ENCODE results near the gene TTBK2.

Gene TTBK2

DNA sequence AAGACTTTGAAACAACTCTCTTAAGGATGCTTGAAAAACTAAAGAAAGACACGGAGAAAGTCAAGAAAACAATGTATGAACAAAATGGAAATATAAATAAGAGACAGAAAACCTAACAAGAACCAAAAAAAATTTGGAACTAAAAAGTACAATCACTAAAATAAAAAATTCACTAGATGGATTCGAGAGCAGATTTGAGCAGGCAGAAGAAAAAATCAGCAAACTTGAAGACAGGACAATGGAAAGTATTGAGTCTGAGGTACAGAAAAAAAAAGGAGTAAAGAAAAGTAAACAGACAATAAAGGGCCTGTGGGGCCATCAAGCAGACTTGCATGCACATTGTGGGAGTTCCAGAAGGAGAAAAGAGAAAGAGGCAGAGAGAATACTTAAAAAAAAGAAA lies 170.3 kb downstream of the TTBK2 start:
- H3K4me3 ChIP-seq (replicated peaks; ENCODE audit: low read depth, low read length) = no peak overlapping the region
- DNase-seq (ENCODE audit: extremely low read depth, low read depth) = no peak
- no peak for TF ChIP-seq CTCF (IDR thresholded peaks at IDR 0.05; ENCODE audit: low read depth, low read length, missing control alignments)

DNA sequence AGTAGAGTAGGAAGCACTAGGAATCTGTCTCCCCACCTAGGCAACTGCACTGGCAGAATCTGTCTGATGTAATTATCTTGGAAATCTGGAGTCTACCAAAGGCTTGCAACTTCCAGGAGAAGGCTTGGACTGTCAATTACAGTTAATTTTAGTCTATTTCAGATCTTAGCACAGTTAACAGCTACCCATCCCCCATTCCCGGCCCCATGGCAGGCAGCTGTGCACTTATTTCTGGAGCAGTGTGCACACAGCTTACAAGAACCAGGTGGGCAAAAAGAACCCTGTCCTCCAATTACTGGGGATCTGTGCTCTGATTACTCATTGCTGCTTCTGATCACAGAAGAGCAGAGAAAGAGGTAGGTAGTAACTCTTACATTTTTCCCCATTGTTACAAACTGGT lies 171.3 kb downstream of the TTBK2 start:
- no peak for DNase-seq (ENCODE audit: extremely low read depth, low read depth)
- TF ChIP-seq CTCF (IDR thresholded peaks at IDR 0.05; ENCODE audit: low read depth, low read length, missing control alignments) = no peak
- H3K4me3 ChIP-seq (replicated peaks; ENCODE audit: low read depth, low read length) = no peak overlapping the region

DNA sequence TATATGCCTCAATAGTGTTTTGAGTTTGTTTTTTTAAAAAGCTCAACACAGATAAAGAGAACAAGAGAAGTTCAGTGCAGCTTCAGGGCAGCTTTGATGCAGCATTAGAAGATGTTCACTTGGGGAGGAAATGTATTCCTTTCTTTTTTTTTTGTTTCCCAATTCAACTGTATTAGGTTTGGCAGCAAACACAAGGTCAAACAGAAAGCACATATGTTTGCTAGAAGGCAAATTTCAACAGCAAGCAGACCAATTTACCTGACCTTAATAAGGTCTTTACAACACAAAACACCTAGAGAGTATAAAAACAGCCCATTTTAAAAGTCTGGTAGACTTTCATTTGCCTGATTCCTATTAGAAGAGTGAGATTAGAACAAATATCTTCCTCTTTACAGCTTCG lies 176.4 kb downstream of the TTBK2 start:
- TF ChIP-seq CTCF (IDR thresholded peaks at IDR 0.05; ENCODE audit: low read depth, low read length, missing control alignments) = no peak
- DNase-seq (ENCODE audit: extremely low read depth, low read depth) = no peak
- H3K4me3 ChIP-seq (replicated peaks; ENCODE audit: low read depth, low read length) = no peak overlapping the region

DNA sequence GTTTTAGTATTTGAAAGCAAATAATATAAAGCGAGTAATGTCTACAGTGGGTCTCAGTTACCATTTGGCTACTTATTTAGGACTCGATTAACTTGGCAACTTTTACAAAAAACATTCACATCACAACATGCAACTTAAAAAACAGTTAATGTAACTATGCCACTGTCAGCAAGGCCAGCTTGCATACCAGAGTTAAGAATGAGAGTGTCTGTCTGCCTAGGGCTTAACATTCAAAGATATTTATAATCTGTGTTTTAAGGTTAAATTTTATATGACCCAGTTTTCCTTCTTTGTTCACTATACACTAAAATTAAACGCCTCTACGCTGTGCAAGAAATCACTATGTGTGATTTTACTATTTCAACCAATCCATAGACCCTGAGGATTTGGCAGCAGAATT lies 178.4 kb downstream of the TTBK2 start:
- H3K4me3 ChIP-seq (replicated peaks; ENCODE audit: low read depth, low read length) = no peak overlapping the region
- DNase-seq (ENCODE audit: extremely low read depth, low read depth) = no peak
- TF ChIP-seq CTCF (IDR thresholded peaks at IDR 0.05; ENCODE audit: low read depth, low read length, missing control alignments) = no peak

DNA sequence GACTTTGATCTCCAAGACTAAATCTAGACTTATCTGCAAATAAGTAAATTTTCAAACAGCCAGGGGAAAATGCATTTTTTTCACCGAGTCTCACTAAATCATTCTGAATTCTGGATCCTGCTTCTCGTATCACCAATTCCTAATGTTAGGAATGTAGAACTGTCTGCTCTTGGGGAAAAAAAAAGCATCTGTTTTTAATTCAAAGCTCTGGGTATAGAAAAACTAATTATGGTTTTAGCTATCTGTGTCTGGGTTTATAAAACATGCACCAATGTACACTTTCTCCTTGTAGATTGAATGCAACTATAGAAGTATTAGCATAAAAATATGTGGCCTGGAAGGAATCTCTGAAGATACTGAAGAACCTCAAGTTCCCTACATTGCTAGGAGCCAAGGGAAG lies 178.9 kb downstream of the TTBK2 start:
- H3K4me3 ChIP-seq (replicated peaks; ENCODE audit: low read depth, low read length) = no peak overlapping the region
- TF ChIP-seq CTCF (IDR thresholded peaks at IDR 0.05; ENCODE audit: low read depth, low read length, missing control alignments) = no peak
- DNase-seq (ENCODE audit: extremely low read depth, low read depth) = no peak

DNA sequence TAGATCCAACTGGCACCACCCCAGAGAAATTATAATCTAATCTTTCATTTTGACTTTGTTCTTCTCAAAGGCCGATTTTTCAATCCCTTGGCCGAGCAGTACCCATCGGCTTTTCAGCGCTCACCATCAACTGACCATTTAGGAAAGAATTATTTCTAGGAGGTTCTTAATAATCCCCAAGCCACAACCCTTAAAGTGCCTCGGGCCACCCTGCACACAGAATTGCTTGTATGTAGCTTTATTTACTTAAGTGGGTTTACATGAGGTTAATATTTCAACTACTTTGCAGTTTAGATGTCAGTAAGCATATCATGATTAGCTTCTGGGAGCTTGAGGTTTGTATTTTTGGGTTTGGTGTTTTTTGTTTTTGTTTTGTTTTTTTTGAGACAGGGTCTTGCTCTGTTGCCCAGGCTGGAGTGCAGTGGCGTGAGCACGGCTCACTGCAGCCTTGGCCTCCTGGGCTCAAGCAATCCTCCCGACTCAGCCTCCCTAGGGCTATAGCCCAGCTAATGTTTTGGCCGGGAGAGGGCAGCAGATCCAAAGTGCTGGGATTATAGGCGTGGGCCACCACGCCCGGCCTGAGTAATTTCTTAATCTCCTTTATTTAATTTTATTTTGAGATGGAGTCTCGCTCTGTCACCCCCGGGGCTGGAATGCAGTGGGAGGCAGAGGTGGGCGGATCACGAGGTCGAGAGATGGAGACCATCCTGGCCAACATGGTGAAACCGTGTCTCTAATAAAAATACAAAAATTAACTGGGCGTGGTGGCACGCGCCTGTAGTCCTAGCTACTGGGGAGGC lies 182.8 kb downstream of the TTBK2 start:
- no peak for DNase-seq (ENCODE audit: extremely low read depth, low read depth)
- no peak for TF ChIP-seq CTCF (IDR thresholded peaks at IDR 0.05; ENCODE audit: low read depth, low read length, missing control alignments)
- peak overlapping the region; percentile 59 for H3K4me3 ChIP-seq (replicated peaks; ENCODE audit: low read depth, low read length)

Measured in HFF-Myc (cell line).